A549 (cell line): ENCODE measurements around the gene TYRO3.

Source experiments
- EP300 ChIP-seq, 2 experiments: fragments of >200 bp; sonication (Bioruptor Twin); formaldehyde crosslinking; IDR thresholded peaks; 2 replicates in 1 of 2; 3 replicates in 1 of 2; pipeline ENCODE4 v1.6.1; 2016 to 2017
- HDAC2 ChIP-seq: fragments of 200-600 bp; sonication (generic); IDR thresholded peaks from 2 replicates; pipeline ENCODE4 v1.6.1; 2016
- HOXB13 ChIP-seq: fragments of 250-450 bp; sonication (Bioruptor Pico); IDR thresholded peaks from 2 replicates; pipeline ENCODE4 v1.5.0; 2020; ENCODE audit warnings: low read depth, mild to moderate bottlenecking, moderate library complexity
- POLR2A ChIP-seq: IDR thresholded peaks from 2 replicates; pipeline ENCODE4 v1.6.1; 2012; ENCODE audit warnings: mild to moderate bottlenecking, low read length
- RARB ChIP-seq: fragments of 250-450 bp; sonication (Bioruptor Pico); IDR thresholded peaks from 2 replicates; pipeline ENCODE4 v1.8.0; 2021; ENCODE audit warnings: mild to moderate bottlenecking, moderate library complexity
- ZNF302 ChIP-seq: fragments of 250-450 bp; sonication (Bioruptor Pico); IDR thresholded peaks from 2 replicates; pipeline ENCODE4 v1.9.0; 2021; ENCODE audit warnings: inconsistent platforms, mild to moderate bottlenecking, moderate library complexity
- TF ChIP-seq, protein P1 (sequence below): fragments of >200 bp; sonication (Bioruptor Twin); formaldehyde crosslinking; IDR thresholded peaks from 3 replicates; pipeline ENCODE4 v1.5.1; 2016

DNA sequence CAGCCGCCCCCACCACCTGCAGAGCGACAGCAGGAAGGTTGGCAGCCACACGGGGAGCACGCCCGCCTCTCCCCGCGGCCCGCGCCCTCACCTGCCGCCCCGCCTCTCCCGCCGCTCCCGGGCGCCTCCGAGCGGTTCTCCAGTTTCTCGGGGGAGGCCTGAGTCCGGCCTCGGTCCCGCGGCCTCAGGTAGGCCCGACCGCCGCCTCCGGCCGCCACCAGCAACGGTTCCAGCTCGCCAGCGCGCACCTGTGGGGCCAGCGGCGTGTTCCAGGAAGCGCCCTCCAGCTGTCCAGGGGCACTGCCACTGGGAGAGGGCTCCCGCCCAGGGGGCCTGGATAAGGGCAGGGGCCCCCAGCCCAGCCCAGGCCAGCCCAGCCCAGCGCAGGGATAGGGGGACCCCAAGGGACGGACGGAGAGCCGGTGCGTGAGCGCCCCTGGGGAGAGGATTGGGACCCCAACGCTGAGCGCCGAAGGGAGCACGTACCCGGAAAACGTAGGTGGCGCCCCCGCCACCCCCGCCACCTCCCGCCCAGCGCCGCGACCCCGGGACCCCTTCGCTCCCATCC, 47.6 kb upstream of the TYRO3 start:
- TF ChIP-seq POLR2A, result no peak
- no peak for TF ChIP-seq HOXB13 (CRISPR knock-in tag)
- TF ChIP-seq, protein P1, sequence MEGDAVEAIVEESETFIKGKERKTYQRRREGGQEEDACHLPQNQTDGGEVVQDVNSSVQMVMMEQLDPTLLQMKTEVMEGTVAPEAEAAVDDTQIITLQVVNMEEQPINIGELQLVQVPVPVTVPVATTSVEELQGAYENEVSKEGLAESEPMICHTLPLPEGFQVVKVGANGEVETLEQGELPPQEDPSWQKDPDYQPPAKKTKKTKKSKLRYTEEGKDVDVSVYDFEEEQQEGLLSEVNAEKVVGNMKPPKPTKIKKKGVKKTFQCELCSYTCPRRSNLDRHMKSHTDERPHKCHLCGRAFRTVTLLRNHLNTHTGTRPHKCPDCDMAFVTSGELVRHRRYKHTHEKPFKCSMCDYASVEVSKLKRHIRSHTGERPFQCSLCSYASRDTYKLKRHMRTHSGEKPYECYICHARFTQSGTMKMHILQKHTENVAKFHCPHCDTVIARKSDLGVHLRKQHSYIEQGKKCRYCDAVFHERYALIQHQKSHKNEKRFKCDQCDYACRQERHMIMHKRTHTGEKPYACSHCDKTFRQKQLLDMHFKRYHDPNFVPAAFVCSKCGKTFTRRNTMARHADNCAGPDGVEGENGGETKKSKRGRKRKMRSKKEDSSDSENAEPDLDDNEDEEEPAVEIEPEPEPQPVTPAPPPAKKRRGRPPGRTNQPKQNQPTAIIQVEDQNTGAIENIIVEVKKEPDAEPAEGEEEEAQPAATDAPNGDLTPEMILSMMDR, result no peak
- no peak for TF ChIP-seq ZNF302
- TF ChIP-seq HDAC2, result no peak
- TF ChIP-seq EP300 (IDR thresholded peaks at IDR 0.05), result no peak
- TF ChIP-seq RARB (CRISPR knock-in tag), result no peak
